ENCODE measurements around the gene STRADB.

STRADB gene

DNA sequence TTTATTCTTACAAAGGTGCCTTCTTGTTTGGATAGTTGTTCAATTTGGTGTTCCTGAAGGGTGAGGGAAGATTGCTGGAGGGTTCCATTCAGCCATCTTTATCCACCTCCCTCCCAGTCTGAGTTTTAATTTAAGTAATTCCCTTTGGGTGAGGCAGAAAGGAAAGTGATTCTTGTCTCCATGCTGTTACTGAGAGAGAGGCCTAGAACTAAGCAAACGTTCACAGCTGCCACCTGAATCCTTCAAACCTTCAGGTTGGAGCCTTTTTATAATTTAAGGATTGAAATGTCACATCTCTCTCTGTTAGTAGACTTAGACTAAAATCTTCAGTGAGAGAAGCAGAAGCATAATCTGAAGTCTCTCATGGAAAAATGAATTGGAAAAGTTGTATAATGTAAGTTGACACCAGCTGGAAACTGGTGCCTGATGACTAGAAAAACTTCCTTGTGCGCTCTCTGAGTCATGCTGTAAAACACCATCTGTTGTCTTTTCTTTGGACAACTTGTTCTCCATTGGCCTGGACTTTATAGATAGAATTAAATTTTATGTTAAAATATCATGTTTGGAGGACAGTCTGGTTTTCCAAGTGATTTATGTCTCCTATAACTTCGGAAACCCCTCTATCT, 14.6 kb downstream of the STRADB start:
- Histone ChIP-seq H3K9me3 (ENCODE audit: insufficient read depth, low read length) (peaks cover 6% of the 10 kb centered on the region; the same call in 1 of the 2 replicates), H3K4me3 (ENCODE audit: insufficient read depth, low read length, poor library complexity, severe bottlenecking) (no peak overlapping the region), H4K20me1 (ENCODE audit: low read depth, low read length) (no peaks in the 10 kb centered on the region), H3K79me2 (ENCODE audit: insufficient read depth, low read length) (no peaks in the 10 kb centered on the region), H3K9me2 (replicated peaks; ENCODE audit: insufficient read depth, low read length) (no peaks in the 10 kb centered on the region), H2AFZ (ENCODE audit: low read depth, low read length, severe bottlenecking) (no peak overlapping the region), H3K9ac (ENCODE audit: low read length) (no peak overlapping the region), H3F3A (ENCODE audit: insufficient read depth) (no peaks in the 10 kb centered on the region), H3K36me3 (ENCODE audit: low read length) (no peaks in the 10 kb centered on the region), H3K4me2 (ENCODE audit: low read depth, low read length, poor library complexity, severe bottlenecking) (no peak overlapping the region), H3K27ac (ENCODE audit: low read depth, low read length) (no peak overlapping the region), H3K27me3 (ENCODE audit: low read length) (no peaks in the 10 kb centered on the region)
- TF ChIP-seq, protein P1, sequence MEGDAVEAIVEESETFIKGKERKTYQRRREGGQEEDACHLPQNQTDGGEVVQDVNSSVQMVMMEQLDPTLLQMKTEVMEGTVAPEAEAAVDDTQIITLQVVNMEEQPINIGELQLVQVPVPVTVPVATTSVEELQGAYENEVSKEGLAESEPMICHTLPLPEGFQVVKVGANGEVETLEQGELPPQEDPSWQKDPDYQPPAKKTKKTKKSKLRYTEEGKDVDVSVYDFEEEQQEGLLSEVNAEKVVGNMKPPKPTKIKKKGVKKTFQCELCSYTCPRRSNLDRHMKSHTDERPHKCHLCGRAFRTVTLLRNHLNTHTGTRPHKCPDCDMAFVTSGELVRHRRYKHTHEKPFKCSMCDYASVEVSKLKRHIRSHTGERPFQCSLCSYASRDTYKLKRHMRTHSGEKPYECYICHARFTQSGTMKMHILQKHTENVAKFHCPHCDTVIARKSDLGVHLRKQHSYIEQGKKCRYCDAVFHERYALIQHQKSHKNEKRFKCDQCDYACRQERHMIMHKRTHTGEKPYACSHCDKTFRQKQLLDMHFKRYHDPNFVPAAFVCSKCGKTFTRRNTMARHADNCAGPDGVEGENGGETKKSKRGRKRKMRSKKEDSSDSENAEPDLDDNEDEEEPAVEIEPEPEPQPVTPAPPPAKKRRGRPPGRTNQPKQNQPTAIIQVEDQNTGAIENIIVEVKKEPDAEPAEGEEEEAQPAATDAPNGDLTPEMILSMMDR (IDR thresholded peaks at IDR 0.05; ENCODE audit: insufficient read depth, low read length, poor library complexity, severe bottlenecking): no peak
- no peak for TF ChIP-seq EZH2phosphoT487 (conservative IDR thresholded peaks at IDR 0.05; ENCODE audit: low read length)

DNA sequence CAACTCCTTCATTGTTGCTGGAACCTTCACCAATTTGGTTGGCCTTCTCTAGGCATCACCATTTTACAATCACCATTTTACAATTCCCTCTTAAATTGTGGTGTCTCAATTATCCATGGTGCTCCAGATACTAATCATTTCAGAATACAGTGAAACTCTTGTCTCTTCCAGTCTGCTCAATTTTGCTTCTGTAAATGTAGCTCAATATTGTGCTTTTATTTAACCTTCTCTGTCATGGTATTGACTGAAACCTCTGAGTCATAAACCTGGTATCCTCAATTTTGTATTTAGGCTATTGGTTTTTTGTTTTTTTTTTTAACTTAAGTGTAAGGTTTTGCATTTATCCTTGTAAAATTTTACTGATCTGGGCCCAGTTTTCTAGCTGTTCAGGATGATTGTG, 16.1 kb downstream of the STRADB start:
- Histone ChIP-seq H3K27ac (ENCODE audit: low read depth, low read length) (no peak overlapping the region), H3K4me2 (ENCODE audit: low read depth, low read length, poor library complexity, severe bottlenecking) (no peak overlapping the region), H3F3A (ENCODE audit: insufficient read depth) (no peaks in the 10 kb centered on the region), H3K9me2 (replicated peaks; ENCODE audit: insufficient read depth, low read length) (no peaks in the 10 kb centered on the region), H3K9me3 (ENCODE audit: insufficient read depth, low read length) (no peaks in the 10 kb centered on the region), H3K79me2 (ENCODE audit: insufficient read depth, low read length) (no peaks in the 10 kb centered on the region), H3K4me3 (ENCODE audit: insufficient read depth, low read length, poor library complexity, severe bottlenecking) (no peak overlapping the region), H4K20me1 (ENCODE audit: low read depth, low read length) (no peaks in the 10 kb centered on the region), H3K36me3 (ENCODE audit: low read length) (no peaks in the 10 kb centered on the region), H3K9ac (ENCODE audit: low read length) (no peak overlapping the region), H3K27me3 (ENCODE audit: low read length) (no peaks in the 10 kb centered on the region), H2AFZ (ENCODE audit: low read depth, low read length, severe bottlenecking) (no peak overlapping the region)
- TF ChIP-seq EZH2phosphoT487 (conservative IDR thresholded peaks at IDR 0.05; ENCODE audit: low read length): no peak
- TF ChIP-seq, protein P1 (IDR thresholded peaks at IDR 0.05; ENCODE audit: insufficient read depth, low read length, poor library complexity, severe bottlenecking): no peak

DNA sequence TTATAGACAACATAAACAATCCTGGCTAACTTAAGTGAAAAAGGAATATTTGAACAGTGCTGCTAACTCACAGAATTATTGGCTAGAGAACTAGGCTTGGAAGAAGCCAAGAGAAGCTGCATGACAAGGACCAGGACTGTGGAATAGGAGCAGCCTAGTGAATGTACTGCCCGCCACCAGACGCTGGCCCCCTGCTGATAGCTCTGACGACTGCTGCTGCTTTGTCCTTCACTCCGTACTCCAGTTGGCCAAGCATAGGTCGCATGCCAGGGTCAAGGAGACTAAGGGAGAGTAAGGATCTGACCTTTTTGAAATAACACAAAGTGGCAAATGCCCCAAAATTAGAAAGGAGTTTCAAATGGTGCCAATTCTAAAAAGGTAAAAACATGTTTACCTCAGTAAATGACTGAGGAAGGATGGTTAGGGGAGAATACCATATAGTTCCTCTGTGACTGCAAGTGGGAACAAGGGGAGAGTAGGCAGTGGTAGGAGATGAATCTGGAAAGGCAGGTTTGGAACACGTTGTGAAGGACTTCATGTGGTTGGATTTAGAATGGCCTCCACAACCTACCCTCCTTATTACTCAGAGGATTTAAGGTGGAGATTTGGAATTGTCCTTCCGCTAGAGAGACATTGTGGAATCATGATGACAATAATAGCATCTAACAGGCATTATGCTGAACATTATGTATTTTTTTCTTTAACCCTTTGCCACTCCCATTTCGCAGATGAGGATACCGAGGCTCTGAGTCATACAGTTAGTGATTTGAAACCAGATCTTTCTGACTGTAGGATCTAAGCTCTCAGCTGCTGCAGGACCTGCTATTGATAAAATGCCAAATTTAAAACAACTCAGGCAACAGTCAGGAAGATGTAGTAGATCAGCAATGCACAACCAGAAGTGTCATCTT, 19.5 kb downstream of the STRADB start:
- Histone ChIP-seq H3F3A (ENCODE audit: insufficient read depth) (no peaks in the 10 kb centered on the region), H4K20me1 (ENCODE audit: low read depth, low read length) (no peaks in the 10 kb centered on the region), H3K9me2 (replicated peaks; ENCODE audit: insufficient read depth, low read length) (no peaks in the 10 kb centered on the region), H3K9me3 (ENCODE audit: insufficient read depth, low read length) (no peaks in the 10 kb centered on the region), H2AFZ (ENCODE audit: low read depth, low read length, severe bottlenecking) (no peak overlapping the region), H3K27me3 (ENCODE audit: low read length) (no peaks in the 10 kb centered on the region), H3K79me2 (ENCODE audit: insufficient read depth, low read length) (no peaks in the 10 kb centered on the region), H3K27ac (ENCODE audit: low read depth, low read length) (no peak overlapping the region), H3K9ac (ENCODE audit: low read length) (no peak overlapping the region), H3K4me2 (ENCODE audit: low read depth, low read length, poor library complexity, severe bottlenecking) (no peak overlapping the region), H3K36me3 (ENCODE audit: low read length) (no peaks in the 10 kb centered on the region), H3K4me3 (ENCODE audit: insufficient read depth, low read length, poor library complexity, severe bottlenecking) (no peak overlapping the region)
- TF ChIP-seq EZH2phosphoT487 (conservative IDR thresholded peaks at IDR 0.05; ENCODE audit: low read length): no peak
- TF ChIP-seq, protein P1 (IDR thresholded peaks at IDR 0.05; ENCODE audit: insufficient read depth, low read length, poor library complexity, severe bottlenecking): no peak

Measured in SU-DHL-6 (cell line).